Right kidney (tissue), 1 donor: ENCODE measurements around the gene AHCYL1.
A peak's percentile ranks its signal among the peaks of the same experiment; 100 is the strongest.

Experiments
- DNase-seq: peaks from one replicate; pipeline ENCODE4 v3.0.0-alpha.2; 2016

Gene AHCYL1

DNA sequence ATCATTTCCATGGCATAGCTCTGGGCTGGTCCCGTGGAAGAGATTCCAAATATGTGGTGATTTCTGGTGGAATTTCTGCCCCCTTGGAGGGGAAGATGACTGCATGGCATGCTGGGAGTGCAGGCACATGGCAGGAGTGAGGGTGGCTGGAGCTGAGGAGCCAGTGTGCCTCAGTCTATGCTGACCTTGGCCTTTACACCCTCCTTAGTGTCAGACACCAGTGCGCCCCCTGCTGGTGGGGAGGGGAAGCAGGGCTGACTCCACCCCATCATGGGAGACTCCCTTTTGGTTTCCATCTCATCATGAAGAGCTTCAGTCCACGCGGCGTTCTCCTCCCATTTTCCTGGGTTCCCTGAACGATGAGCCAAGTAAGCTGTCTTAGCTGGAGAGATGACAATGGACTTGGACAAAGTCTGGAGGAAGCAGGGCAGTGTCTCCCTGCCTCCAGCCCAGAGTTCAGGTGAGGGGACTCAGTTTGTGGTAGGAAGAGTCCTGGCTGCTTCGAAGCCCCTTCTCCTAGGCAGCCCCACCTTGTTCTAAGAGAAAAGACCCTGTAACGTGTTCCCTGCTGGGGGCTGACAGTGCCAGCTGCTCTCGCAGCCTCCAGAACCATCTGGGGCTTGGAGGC lies 75.6 kb downstream of the AHCYL1 start:
- no peak for DNase-seq

DNA sequence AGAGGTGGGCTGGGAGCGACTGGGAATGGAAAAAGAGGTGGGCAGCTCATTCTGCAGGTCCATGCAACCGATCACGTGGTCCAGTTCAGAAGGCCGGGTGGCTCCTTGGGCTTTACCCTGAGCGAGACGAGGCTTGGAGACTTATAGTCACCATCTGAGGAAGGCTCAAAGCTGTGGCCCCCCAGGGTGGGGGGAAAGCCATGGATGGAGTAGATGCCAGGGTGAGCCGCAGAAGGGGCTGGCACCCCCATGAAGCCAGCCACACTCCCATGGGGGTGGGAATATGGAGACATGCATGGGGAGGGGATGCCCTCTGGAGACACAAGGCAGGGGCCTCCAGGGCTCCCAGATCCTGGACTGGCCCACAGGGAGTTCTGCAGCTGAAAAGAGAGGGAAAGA lies 76.1 kb downstream of the AHCYL1 start:
- no peak for DNase-seq

DNA sequence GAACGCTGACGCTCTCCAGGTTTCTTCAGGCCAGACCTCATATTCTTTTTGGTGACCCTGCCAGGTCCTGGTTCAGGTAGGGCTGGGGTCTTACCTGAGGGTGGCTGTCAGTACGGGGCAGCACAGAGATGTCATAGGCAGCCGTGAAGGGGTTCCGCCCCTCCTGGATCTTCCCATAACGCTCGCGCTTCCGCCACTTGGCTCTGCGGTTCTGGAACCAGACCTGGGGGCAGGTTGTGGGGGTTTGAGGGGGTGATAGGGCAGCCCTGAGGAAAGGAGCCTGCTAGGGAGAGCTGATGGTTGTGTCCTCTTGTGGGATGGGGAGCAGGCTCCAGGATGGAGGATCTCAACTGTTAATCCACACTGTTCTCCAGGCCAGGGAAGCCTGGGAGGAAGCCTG lies 76.8 kb downstream of the AHCYL1 start:
- no peak for DNase-seq

DNA sequence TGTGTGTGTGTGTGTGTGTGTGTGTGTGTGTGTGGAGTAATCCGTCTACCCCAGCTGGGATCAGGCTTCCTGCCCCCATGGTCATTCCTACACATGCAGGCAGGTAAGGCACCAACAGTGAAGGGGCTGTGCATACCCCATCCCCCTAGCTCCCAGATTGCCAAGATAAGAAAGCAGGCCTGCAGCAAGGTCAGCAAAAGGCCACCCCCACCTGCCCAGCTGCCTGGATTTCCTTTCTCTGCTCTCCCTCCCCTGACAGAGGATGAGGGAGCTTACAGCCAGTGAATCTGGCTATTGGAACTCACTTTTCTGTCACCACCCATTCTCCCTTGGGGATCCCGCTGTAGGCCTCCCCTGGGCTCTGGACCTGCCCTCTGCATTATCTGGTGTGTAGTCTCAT lies 78.0 kb downstream of the AHCYL1 start:
- DNase-seq = no peak

DNA sequence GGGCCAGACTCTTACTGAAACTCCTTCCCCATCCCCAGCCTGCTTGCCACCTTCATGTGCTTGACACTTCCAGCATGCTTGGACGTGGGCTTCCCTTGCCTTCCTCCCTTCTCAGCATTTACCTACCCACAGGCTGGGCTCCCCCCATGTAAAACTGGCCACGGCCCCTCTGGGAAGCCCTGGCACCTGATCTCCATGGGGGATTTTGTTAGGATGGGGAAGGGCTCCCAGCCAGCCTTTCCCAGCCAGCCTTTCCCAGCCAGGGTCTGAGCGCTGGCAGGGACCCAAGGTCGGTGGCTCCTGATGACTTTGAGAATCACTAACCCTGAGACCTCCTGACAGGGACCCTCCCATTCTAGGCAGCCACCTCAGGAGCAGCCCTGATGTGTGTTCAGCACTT lies 79.2 kb downstream of the AHCYL1 start:
- DNase-seq = no peak

DNA sequence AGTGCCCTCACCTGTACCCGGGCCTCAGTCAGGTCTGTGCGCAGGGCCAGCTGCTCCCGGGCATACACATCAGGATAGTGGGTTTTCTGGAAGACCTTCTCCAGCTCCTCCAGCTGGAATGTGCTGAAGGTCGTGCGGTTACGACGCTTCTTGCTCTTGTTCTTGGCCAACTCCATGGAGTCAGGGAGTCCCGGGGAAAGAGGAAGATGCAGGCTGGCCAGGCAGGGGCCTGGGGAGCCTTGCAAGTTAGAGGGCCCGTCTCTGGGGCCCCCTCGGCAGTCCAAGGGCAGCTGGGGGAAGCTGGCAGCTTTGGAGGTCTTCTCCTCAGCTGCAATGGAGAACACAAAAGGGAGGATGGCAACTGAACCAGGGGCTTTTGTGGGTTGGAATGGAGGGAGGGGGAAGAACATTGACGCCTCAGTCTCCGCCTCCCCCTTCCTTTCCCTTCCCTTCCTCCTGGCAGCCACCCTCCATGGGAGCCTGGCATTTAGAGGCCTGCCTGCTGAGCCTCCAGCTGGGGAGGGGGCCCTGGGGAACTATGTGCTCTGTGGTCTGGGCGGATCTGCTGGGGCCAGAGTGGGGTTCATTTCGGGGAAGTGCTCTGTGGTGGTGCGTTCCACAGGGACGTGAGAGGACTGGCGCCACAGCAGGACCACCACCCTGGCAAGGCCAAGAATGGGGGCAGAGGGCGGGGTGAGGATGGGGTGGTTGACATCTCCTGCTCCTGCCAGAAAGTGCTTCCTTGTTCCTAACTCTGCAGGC lies 80.2 kb downstream of the AHCYL1 start:
- no peak for DNase-seq

DNA sequence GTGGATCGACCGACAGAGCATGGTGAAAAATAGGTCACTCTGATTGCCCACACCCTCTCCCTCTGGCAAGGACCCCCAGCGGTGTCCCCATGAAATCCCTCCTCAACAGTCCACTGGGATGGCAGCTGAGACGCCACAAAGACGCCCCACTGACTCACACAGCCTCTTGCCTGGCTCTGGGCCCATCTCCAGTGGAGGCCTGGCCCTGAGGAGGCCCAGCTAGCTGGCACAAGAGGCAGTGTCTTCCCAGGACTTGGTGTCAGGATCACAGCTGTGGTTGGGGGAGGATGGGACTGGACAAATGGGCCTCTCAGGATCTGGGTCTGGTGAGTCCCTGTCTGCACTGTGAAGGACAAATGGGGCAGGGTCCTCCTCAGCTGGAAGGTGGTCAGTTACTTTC lies 81.3 kb downstream of the AHCYL1 start:
- DNase-seq = no peak

DNA sequence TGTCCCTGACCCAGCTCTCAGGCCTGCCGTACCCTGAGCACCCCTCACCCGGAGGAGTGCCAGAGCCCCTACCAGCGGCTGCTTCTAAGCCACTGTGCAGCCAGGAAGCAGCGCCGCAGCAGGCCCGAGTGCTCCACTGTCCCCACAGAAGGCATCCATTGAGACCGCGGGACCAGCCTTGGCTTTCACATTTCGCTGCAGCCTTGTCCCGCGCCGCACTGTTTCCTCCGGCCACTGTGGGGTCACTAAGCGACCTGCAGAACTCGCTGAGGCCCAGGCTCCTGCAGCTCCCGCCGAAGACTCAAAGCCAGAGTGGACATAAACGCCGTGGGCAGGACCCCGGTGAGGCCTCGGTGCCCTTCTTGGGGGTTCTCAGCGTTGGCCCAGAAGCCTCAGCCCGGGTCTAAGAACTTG lies 82.9 kb downstream of the AHCYL1 start:
- no peak for DNase-seq

DNA sequence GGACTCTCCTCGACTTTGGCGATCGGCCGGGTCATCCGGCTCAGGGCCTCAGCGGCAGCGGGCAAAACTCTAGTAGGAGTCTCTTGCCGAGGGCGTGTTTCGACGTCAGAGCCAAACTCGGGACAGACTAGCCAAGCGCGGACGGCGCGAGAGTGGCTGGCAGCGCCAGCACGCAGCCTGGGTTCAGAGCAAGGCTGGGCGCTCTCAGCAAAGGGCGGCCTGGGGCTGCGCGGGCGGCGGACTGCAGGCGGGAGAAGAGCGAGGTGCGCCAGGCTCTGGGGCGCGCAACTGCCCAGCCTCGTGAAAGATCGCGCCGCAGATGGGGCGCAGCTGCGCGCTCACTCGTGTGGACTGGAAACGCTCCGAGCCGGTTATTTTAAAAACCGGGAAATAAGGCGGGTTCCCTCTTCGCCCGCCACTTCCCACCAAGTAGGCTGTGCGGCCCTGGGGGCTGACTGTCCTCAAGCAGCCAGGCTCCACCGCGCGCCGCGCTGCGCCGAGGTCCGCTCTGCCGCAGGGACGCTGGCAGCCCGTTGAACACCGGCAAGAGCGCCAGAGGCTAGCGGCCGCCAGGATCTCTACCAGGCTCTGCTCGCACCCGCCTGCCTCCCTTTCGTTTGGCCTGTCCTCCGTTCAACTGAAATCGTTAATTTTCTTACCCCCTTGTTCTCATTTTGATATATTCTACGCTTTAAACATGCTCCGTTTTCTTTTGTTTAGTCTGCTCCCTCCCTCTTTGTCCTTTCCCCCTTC lies 83.5 kb downstream of the AHCYL1 start:
- DNase-seq = peak; percentile 85

DNA sequence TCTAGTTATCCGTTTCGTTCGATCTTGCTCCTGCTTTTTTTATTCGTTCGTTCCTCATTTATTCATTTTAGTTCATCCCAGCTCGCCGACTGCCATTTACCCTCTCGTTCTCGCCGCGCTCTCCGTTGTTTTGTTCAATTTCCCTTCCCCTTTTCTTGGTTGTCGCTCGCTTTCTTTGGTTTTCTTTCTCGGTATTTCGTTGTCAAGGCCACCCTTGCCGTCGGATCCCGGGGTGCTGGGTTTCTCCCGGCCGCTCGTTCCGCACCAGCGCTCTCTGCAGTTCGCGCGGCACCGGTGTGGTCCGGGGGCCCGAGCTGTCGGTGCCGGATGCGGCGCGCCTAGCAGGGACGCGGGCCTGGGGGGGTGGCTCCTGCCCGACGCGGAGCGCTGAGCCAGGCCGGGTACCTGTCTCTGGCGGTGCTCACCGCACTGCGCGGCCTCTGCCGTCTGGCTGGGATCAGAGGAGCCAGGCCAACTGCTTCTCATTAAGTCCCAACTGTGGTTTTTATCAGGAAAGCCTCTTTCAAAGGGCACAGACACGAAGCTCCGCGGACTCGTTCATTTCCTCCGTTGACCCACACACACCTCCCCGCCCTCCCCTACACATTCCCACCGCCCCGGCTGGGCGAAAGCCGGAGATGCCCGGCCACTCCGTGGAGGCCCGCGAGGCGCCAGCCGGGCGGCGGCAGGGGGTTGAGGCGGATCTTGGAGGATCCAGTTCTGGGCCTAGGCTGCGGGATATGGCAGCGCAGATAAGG lies 84.3 kb downstream of the AHCYL1 start:
- peak; percentile 80 for DNase-seq

DNA sequence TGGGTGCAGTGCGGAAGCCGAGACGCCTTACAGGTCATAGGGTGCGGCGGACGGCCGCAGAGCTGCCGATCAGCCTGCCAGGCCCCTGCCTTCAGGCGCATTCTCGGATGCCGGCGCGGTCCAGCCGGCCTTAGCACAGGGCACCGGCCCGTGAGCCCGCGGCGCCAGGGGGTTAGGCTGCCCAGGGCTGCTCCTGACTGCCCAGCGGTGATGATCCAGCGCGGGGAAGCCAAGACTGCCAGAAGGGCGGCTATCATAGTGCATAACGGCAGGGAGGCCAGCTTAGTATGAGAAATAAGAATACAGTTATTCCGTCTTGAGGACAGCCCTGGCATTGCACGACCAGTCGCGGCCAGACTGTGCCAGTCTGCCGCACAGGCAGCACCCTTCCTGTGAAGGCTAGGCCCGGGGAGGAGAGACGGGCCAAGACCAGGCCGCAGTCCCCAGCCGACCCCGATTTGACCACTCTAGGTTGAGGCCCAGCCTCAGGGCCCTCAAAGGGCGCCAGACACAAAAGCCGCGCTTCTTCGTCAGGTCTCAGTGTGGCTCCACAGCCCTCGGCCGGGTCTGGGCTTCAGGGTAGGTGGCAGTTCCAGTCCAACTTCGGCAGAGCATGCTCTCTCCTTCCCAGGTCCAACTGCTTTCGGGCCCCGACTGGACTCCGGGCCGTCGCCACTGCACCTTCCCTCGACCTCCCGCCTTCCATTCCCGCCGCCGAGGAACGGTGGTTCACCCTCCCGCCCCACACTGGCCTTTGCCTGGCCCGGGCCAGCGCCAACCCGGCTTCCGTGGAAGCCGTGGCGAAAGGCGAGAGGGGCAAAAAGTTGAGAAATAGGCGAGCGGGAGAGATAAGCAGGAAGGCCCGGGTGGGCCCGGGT lies 85.1 kb downstream of the AHCYL1 start:
- DNase-seq = no peak

DNA sequence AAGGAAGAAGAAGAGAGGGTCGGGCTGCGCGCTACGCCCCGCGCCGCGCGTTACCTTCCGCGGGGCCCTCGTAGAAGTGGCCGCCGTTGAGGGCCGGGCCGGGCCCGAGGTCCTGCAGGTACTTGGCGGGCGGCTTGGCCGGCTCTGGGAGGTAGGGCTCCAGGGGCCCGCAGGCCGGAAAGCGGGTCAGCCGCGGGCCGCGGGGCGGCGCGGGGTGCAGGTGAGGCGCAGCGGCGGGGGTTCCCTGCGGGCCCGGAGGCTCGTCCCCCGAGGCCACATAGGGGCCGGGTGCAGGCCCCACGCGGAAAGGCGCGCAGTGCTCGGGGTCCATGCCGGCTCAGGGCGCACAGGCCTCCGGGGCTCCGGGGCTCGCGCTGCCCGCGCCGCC lies 85.7 kb downstream of the AHCYL1 start:
- no peak for DNase-seq

DNA sequence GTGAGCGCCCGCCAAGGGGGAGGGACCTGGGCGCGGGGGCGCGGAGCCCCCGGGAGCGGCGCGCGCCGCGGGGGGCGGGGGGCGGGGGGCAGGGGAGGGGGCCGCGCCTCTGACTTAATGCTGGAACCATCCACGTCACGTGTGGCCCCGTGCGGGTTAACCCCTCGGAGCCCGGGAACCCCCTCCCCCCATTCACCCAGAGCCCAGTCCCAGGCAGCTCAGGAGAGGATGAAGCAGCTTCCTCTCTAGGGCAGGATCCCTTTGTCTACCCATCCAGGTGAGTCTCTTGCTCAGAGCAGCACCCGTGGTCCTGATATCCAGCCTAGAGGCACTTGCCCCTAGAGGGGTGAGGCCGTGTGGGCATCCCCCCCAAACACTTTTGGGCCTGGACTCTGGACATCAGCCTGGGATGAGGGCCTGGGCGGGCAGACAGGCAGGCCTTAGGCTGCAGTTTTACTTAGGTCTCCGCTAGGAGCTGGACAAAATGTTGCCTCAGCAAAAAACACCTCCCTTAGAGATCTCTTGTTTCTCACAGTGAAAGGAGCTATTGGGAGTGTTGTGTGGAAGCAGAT lies 86.2 kb downstream of the AHCYL1 start, which contains the start of gene ALX3:
TSS of gene ALX3 (minus strand) at position 2 of the 572 bp plus-strand sequence. CDS start 60 bp downstream, outside the sequence.
- no peak for DNase-seq
